A549 (cell line): ENCODE data around the gene CUL9.

ENCODE experiments used
- CHD2 ChIP-seq: fragments of 150-350 bp; IDR thresholded peaks from 2 replicates; pipeline ENCODE4 v1.6.1; 2014; ENCODE audit warnings: low read length; ENCODE audit not compliant: partially characterized antibody
- CHD4 ChIP-seq: fragments of 200-600 bp; sonication (generic); IDR thresholded peaks from 2 replicates; pipeline ENCODE4 v1.6.1; 2016; ENCODE audit warnings: antibody characterized with exemption, mild to moderate bottlenecking, borderline replicate concordance
- CTCF ChIP-seq: fragments of >200 bp; sonication (Bioruptor Twin); formaldehyde crosslinking; IDR thresholded peaks from 3 replicates; pipeline ENCODE4 v1.5.1; 2016
- EP300 ChIP-seq, 2 experiments: fragments of >200 bp; sonication (Bioruptor Twin); formaldehyde crosslinking; IDR thresholded peaks; 2 replicates in 1 of 2; 3 replicates in 1 of 2; pipeline ENCODE4 v1.6.1; 2016 to 2017
- JUN ChIP-seq, 2 experiments: fragments of >200 bp; sonication (Bioruptor Twin); formaldehyde crosslinking; IDR thresholded peaks; 2 replicates in 1 of 2; 3 replicates in 1 of 2; pipeline ENCODE4 v1.6.1; 2016 to 2017
- MAZ ChIP-seq: fragments of 150-350 bp; IDR thresholded peaks from 2 replicates; pipeline ENCODE4 v1.6.1; 2014; ENCODE audit warnings: antibody characterized with exemption, low read depth, low read length, borderline replicate concordance
- MYC ChIP-seq: IDR thresholded peaks from 2 replicates; pipeline ENCODE4 v1.6.1; 2012; ENCODE audit warnings: mild to moderate bottlenecking, inconsistent platforms, low read length, improper control_type of control experiment, borderline replicate concordance
- POLR2A ChIP-seq: IDR thresholded peaks from 2 replicates; pipeline ENCODE4 v1.6.1; 2012; ENCODE audit warnings: mild to moderate bottlenecking, low read length
- RAD21 ChIP-seq, 2 experiments: fragments of >200 bp in 1 of 2; sonication (Bioruptor Twin) in 1 of 2; formaldehyde crosslinking in 1 of 2; IDR thresholded peaks in 1 of 2; conservative IDR thresholded peaks in 1 of 2; 2 replicates in 1 of 2; 3 replicates in 1 of 2; pipeline ENCODE4 v1.6.1; 2012 to 2018; ENCODE audit warnings: inconsistent platforms in 1 of 2
- TF ChIP-seq, protein P1 (sequence below): fragments of 200-600 bp; sonication (generic); IDR thresholded peaks from 2 replicates; pipeline ENCODE4 v1.6.1; 2016; ENCODE audit warnings: antibody characterized with exemption, mild to moderate bottlenecking, moderate library complexity
- TF ChIP-seq, protein P2 (sequence below): IDR thresholded peaks from 2 replicates; pipeline ENCODE4 v1.6.1; 2012

GRCh38 chr6:43204271-43205105 is 22.5 kb downstream of the CUL9 start:
- TF ChIP-seq RAD21 (conservative IDR thresholded peaks at IDR 0.05 in 1 of 2, IDR thresholded peaks at IDR 0.05 in 1 of 2) = no peak
- no peak for TF ChIP-seq MAZ
- TF ChIP-seq MYC = no peak
- TF ChIP-seq CHD4 = no peak
- TF ChIP-seq CTCF = no peak
- no peak for TF ChIP-seq JUN (IDR thresholded peaks at IDR 0.05)
- no peak for TF ChIP-seq CHD2
- TF ChIP-seq POLR2A = no peak
- TF ChIP-seq EP300 (IDR thresholded peaks at IDR 0.05) = no peak
- TF ChIP-seq, protein P1, sequence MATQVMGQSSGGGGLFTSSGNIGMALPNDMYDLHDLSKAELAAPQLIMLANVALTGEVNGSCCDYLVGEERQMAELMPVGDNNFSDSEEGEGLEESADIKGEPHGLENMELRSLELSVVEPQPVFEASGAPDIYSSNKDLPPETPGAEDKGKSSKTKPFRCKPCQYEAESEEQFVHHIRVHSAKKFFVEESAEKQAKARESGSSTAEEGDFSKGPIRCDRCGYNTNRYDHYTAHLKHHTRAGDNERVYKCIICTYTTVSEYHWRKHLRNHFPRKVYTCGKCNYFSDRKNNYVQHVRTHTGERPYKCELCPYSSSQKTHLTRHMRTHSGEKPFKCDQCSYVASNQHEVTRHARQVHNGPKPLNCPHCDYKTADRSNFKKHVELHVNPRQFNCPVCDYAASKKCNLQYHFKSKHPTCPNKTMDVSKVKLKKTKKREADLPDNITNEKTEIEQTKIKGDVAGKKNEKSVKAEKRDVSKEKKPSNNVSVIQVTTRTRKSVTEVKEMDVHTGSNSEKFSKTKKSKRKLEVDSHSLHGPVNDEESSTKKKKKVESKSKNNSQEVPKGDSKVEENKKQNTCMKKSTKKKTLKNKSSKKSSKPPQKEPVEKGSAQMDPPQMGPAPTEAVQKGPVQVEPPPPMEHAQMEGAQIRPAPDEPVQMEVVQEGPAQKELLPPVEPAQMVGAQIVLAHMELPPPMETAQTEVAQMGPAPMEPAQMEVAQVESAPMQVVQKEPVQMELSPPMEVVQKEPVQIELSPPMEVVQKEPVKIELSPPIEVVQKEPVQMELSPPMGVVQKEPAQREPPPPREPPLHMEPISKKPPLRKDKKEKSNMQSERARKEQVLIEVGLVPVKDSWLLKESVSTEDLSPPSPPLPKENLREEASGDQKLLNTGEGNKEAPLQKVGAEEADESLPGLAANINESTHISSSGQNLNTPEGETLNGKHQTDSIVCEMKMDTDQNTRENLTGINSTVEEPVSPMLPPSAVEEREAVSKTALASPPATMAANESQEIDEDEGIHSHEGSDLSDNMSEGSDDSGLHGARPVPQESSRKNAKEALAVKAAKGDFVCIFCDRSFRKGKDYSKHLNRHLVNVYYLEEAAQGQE = no peak
- TF ChIP-seq, protein P2, sequence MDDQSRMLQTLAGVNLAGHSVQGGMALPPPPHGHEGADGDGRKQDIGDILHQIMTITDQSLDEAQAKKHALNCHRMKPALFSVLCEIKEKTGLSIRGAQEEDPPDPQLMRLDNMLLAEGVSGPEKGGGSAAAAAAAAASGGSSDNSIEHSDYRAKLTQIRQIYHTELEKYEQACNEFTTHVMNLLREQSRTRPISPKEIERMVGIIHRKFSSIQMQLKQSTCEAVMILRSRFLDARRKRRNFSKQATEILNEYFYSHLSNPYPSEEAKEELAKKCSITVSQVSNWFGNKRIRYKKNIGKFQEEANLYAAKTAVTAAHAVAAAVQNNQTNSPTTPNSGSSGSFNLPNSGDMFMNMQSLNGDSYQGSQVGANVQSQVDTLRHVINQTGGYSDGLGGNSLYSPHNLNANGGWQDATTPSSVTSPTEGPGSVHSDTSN = no peak
